GM23338 (cell line): ENCODE data around the gene MEI1. TPM values are rescaled to one million over a fixed set of nuclear protein-coding genes. Genes with fewer than 3 reads are reported as not detected.

Experiments used
- ATAC-seq: fragments of 200-7000 bp; cut with Tn5 transposase; 3 replicates; pipeline ENCODE4 v1.9.1; 2020
- DNase-seq: peaks from one replicate; pipeline ENCODE4 v3.0.0-alpha.2; 2015; ENCODE audit warnings: low spot score
- H2AFZ ChIP-seq: fragments of 200-600 bp; sonication (generic); 2 replicates; pipeline ENCODE4 v1.8.0; 2016; ENCODE audit warnings: antibody characterized with exemption, mild to moderate bottlenecking, moderate library complexity
- H3F3A ChIP-seq: fragments of 200-600 bp; sonication (generic); replicated peaks from 2 replicates; pipeline ENCODE4 v1.8.0; 2017; ENCODE audit warnings: antibody characterized with exemption, mixed run types, low read depth
- H3K27ac ChIP-seq: fragments of 200-600 bp; sonication (generic); 2 replicates; pipeline ENCODE4 v1.6.1; 2016; ENCODE audit warnings: low read depth
- H3K27me3 ChIP-seq: fragments of 200-600 bp; sonication (generic); 2 replicates; pipeline ENCODE4 v1.8.0; 2016; ENCODE audit warnings: mild to moderate bottlenecking, mixed run types, moderate library complexity; ENCODE audit not compliant: insufficient read depth
- H3K36me3 ChIP-seq: fragments of 200-600 bp; sonication (generic); 2 replicates; pipeline ENCODE4 v1.8.0; 2016; ENCODE audit warnings: mild to moderate bottlenecking; ENCODE audit not compliant: insufficient read depth
- H3K4me1 ChIP-seq: fragments of 200-600 bp; sonication (generic); 2 replicates; pipeline ENCODE4 v1.8.0; 2016; ENCODE audit warnings: mild to moderate bottlenecking, moderate library complexity; ENCODE audit not compliant: insufficient read depth
- H3K4me2 ChIP-seq: fragments of 200-600 bp; sonication (generic); 2 replicates; pipeline ENCODE4 v1.7.1; 2017; ENCODE audit warnings: mixed run types
- H3K4me3 ChIP-seq: fragments of 200-600 bp; sonication (generic); 2 replicates; pipeline ENCODE4 v1.6.1; 2016; ENCODE audit warnings: mixed run types
- H3K79me2 ChIP-seq: fragments of 200-600 bp; sonication (generic); replicated peaks from 2 replicates; pipeline ENCODE4 v1.8.0; 2017; ENCODE audit warnings: mild to moderate bottlenecking; ENCODE audit not compliant: insufficient read depth
- H3K9me2 ChIP-seq: fragments of 200-600 bp; sonication (generic); 2 replicates; pipeline ENCODE4 v1.8.0; 2017; ENCODE audit not compliant: insufficient read depth
- H4K20me1 ChIP-seq: fragments of 200-600 bp; sonication (generic); replicated peaks from 2 replicates; pipeline ENCODE4 v1.8.0; 2017; ENCODE audit warnings: mild to moderate bottlenecking; ENCODE audit not compliant: insufficient read depth
- H3K27ac Mint-ChIP-seq: 2 replicates; pipeline ENCODE4 v1.8.0; 2020; ENCODE audit warnings: inconsistent platforms, mild to moderate bottlenecking, moderate library complexity, mixed read lengths
- H3K27me3 Mint-ChIP-seq: 3 replicates; pipeline ENCODE4 v1.8.0; 2022; ENCODE audit warnings: low read depth, mild to moderate bottlenecking, moderate library complexity, mixed read lengths, inconsistent platforms; ENCODE audit not compliant: insufficient read depth, poor library complexity
- H3K36me3 Mint-ChIP-seq: 3 replicates; pipeline ENCODE4 v1.8.0; 2021; ENCODE audit warnings: low read depth, mild to moderate bottlenecking, inconsistent platforms, moderate library complexity, mixed read lengths
- H3K4me1 Mint-ChIP-seq: 3 replicates; pipeline ENCODE4 v1.8.0; 2020; ENCODE audit warnings: mild to moderate bottlenecking, inconsistent platforms, mixed read lengths
- H3K4me3 Mint-ChIP-seq: 3 replicates; pipeline ENCODE4 v1.8.0; 2021; ENCODE audit warnings: moderate library complexity, mild to moderate bottlenecking, inconsistent platforms, mixed read lengths
- H3K9me3 Mint-ChIP-seq: 3 replicates; pipeline ENCODE4 v1.8.0; 2020; ENCODE audit warnings: moderate library complexity, mild to moderate bottlenecking, inconsistent platforms, mixed read lengths
- CREB1 ChIP-seq: fragments of 250-450 bp; sonication (Bioruptor Pico); IDR thresholded peaks from 2 replicates; pipeline ENCODE4 v1.5.0; 2020; ENCODE audit warnings: low read depth, mild to moderate bottlenecking, moderate library complexity
- CTCF ChIP-seq, 2 experiments: fragments of 200-600 bp in 1 of 2; sonication (generic) in 1 of 2; conservative IDR thresholded peaks; 2 replicates each; pipeline versions ENCODE4 v1.5.1 to v1.6.1; 2016 to 2017; ENCODE audit warnings: antibody characterized with exemption in 2 of 2, low read depth in 2 of 2, mild to moderate bottlenecking in 2 of 2, moderate library complexity in 1 of 2
- ETS1 ChIP-seq: IDR thresholded peaks from 2 replicates; pipeline ENCODE4 v1.6.1; 2016; ENCODE audit warnings: antibody characterized with exemption
- EZH2 ChIP-seq: fragments of 200-600 bp; sonication (generic); IDR thresholded peaks from one replicate; pipeline ENCODE4 v1.8.0; 2017; ENCODE audit warnings: antibody characterized with exemption, mild to moderate bottlenecking, low read depth; ENCODE audit not compliant: unreplicated experiment
- EZH2phosphoT487 ChIP-seq: fragments of 200-600 bp; sonication (generic); IDR thresholded peaks from one replicate; pipeline ENCODE4 v1.8.1; 2018; ENCODE audit warnings: antibody characterized with exemption; ENCODE audit not compliant: unreplicated experiment
- JUNB ChIP-seq: IDR thresholded peaks from one replicate; pipeline ENCODE4 v1.6.1; 2016; ENCODE audit warnings: antibody characterized with exemption; ENCODE audit not compliant: unreplicated experiment
- NANOG ChIP-seq: IDR thresholded peaks from 2 replicates; pipeline ENCODE4 v1.6.1; 2016; ENCODE audit warnings: antibody characterized with exemption, borderline replicate concordance
- POLR2AphosphoS5 ChIP-seq: IDR thresholded peaks from 2 replicates; pipeline ENCODE4 v1.6.1; 2016; ENCODE audit warnings: antibody characterized with exemption, low read depth
- REST ChIP-seq: IDR thresholded peaks from one replicate; pipeline ENCODE4 v1.6.1; 2018; ENCODE audit warnings: antibody characterized with exemption; ENCODE audit not compliant: unreplicated experiment
- STAT1 ChIP-seq: IDR thresholded peaks from one replicate; pipeline ENCODE4 v1.6.1; 2016; ENCODE audit warnings: antibody characterized with exemption; ENCODE audit not compliant: unreplicated experiment
- ZNF114 ChIP-seq: fragments of 250-450 bp; sonication (Bioruptor Pico); IDR thresholded peaks from 2 replicates; pipeline ENCODE4 v1.5.0; 2020; ENCODE audit warnings: mild to moderate bottlenecking, moderate library complexity
- ZNF331 ChIP-seq: fragments of 250-450 bp; sonication (Bioruptor Pico); IDR thresholded peaks from 2 replicates; pipeline ENCODE4 v1.5.0; 2020; ENCODE audit warnings: low read depth, mild to moderate bottlenecking, moderate library complexity
- ZNF462 ChIP-seq: fragments of 250-450 bp; sonication (Bioruptor Pico); IDR thresholded peaks from 2 replicates; pipeline ENCODE4 v1.5.0; 2020; ENCODE audit warnings: mild to moderate bottlenecking, moderate library complexity
- polyA plus RNA-seq: library from polyadenylated mRNA; unstranded; fragments of >200 nt; fragmentation: Nextera tagmentation; extraction: Ambion mirVana; gene quantifications from 2 replicates; pipeline ENCODE4 v1.2.1, GENCODE V29; 2016
- total RNA-seq: library from RNA; depleted of rRNA; stranded (reverse); fragments of >200 nt; shearing (Covaris generic); gene quantifications from 2 replicates; pipeline ENCODE4 v1.2.3, GENCODE V29; 2014

The MEI1 gene
- total and polyA plus RNA-seq, 2 experiments from 2014 or later = 0.28 to 0.87 TPM

- Histone ChIP-seq H3K4me2 (no peak overlapping the region), H3K27ac (no peak overlapping the region), H3K4me1 (no peaks in the 10 kb centered on the region), H3K36me3 (no peaks in the 10 kb centered on the region; the same call in 1 of the 2 replicates), H3K4me3 (no peak overlapping the region), H3K9me2 (no peaks in the 10 kb centered on the region), H3K79me2 (peaks cover 4% of the 10 kb centered on the region; the same call in 1 of the 2 replicates), H3K27me3 (no peaks in the 10 kb centered on the region), H2AFZ (no peak overlapping the region), H4K20me1 (no peaks in the 10 kb centered on the region; the same call in none of the 2 replicates), H3F3A (no peaks in the 10 kb centered on the region)
- no peak overlapping the region for H3K4me3 Mint-ChIP-seq
- no peak overlapping the region for H3K27ac Mint-ChIP-seq
- peaks cover 18% of the 10 kb centered on the region for H3K36me3 Mint-ChIP-seq
- no peak for ATAC-seq
- no peak for DNase-seq
- no peaks in the 10 kb centered on the region for H3K27me3 Mint-ChIP-seq
- H3K4me1 Mint-ChIP-seq = no peaks in the 10 kb centered on the region
- TF ChIP-seq CREB1 = no peak
- TF ChIP-seq ETS1 = no peak
- no peak for TF ChIP-seq CTCF (conservative IDR thresholded peaks at IDR 0.05; ENCODE audit: low read depth in 2 of 2)
- TF ChIP-seq EZH2 = no peak
- TF ChIP-seq NANOG = no peak
- no peak for TF ChIP-seq ZNF462 (CRISPR knock-in tag)
- no peak for TF ChIP-seq JUNB
- no peak for TF ChIP-seq POLR2AphosphoS5
- TF ChIP-seq EZH2phosphoT487 = no peak
- no peak for TF ChIP-seq STAT1
- no peak for TF ChIP-seq ZNF331 (CRISPR knock-in tag)
- no peak for TF ChIP-seq ZNF114
- no peak for TF ChIP-seq REST
- H3K9me3 Mint-ChIP-seq = no peaks in the 10 kb centered on the region
Measured at GRCh38 chr22:41813726-41814410, 114.6 kb downstream of the MEI1 start.
